ENCODE data around the gene HGF.

The HGF gene

DNA sequence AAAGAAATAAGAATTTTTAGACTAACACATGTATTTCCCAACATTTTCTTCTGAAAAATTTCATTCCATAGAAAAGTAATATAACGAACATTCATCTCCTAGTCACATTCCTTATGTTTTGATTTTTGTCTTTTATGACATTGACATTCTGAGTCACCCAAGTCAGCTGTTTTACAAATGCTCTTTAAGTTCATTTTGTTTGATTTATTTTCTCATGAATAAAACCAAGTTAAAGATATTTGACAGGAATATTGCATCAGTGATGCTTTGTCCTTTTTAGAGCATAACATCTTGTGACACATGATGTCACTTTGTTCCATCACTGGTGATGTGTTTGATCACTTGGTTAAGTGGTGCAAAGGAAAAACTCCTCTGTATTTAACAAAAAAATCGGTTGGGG lies 48.4 kb downstream of the HGF start:
- Mint-ChIP-seq H3K4me1 (no peaks in the 10 kb centered on the region), H3K36me3 (ENCODE audit: low read depth) (peaks cover 4% of the 10 kb centered on the region), H3K4me3 (no peak overlapping the region), H3K27ac (no peak overlapping the region), H3K27me3 (ENCODE audit: low read depth) (no peaks in the 10 kb centered on the region), H3K9me3 (no peaks in the 10 kb centered on the region)
- TF ChIP-seq, protein P1, sequence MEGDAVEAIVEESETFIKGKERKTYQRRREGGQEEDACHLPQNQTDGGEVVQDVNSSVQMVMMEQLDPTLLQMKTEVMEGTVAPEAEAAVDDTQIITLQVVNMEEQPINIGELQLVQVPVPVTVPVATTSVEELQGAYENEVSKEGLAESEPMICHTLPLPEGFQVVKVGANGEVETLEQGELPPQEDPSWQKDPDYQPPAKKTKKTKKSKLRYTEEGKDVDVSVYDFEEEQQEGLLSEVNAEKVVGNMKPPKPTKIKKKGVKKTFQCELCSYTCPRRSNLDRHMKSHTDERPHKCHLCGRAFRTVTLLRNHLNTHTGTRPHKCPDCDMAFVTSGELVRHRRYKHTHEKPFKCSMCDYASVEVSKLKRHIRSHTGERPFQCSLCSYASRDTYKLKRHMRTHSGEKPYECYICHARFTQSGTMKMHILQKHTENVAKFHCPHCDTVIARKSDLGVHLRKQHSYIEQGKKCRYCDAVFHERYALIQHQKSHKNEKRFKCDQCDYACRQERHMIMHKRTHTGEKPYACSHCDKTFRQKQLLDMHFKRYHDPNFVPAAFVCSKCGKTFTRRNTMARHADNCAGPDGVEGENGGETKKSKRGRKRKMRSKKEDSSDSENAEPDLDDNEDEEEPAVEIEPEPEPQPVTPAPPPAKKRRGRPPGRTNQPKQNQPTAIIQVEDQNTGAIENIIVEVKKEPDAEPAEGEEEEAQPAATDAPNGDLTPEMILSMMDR (IDR thresholded peaks at IDR 0.05; ENCODE audit: unreplicated experiment in 3 of 3): no peak

DNA sequence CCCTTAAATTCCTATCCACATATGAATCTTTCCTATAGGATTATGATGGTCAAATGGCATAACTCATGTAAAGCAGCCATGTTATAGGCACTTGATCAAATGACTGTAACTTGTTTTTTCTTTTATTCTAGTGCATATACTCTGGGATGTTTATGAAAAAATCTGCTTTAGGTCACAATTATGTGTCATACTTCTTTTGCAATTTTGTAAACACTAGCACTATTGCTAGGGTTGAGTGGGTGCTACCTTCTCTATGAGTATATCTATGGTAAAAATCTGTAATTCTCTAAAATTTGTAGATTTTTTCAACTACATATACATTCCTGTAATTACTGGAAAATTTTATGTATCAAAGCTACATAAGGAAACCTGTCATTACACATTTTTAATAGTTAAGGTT lies 50.0 kb downstream of the HGF start:
- Mint-ChIP-seq H3K9me3 (no peaks in the 10 kb centered on the region), H3K4me1 (no peaks in the 10 kb centered on the region), H3K36me3 (ENCODE audit: low read depth) (peaks cover 2% of the 10 kb centered on the region), H3K4me3 (no peak overlapping the region), H3K27ac (no peak overlapping the region), H3K27me3 (ENCODE audit: low read depth) (no peaks in the 10 kb centered on the region)
- TF ChIP-seq, protein P1 (IDR thresholded peaks at IDR 0.05; ENCODE audit: unreplicated experiment in 3 of 3): no peak

DNA sequence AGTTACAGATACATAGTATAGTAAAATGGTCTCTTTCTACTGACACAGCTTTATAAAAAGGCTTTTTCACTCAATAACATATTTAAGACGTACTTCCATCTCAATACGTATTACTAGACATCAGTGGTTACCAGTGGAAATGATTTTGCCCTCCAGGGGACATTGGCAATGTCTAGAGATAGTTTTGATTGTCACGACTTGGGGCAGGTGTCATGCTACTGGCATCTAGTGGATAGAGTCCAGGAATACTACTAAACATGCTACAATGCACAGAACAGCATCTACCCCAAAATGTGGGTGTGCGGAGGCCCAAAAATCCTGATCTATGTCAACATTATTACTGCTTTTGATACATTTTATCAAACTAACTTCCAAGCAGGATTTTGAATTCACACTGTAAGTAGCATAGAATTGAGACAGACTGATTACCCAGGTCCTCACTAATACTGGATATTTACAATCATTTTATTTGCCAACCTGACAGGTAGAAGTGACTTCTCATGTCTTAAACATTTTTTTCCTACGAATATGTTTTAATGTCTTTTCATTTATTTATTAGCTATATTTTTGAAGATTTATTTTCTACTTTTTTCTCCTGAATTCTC lies 53.8 kb downstream of the HGF start:
- Mint-ChIP-seq H3K27me3 (ENCODE audit: low read depth) (no peaks in the 10 kb centered on the region), H3K9me3 (no peaks in the 10 kb centered on the region), H3K27ac (no peak overlapping the region), H3K4me3 (no peak overlapping the region), H3K4me1 (no peaks in the 10 kb centered on the region), H3K36me3 (ENCODE audit: low read depth) (no peaks in the 10 kb centered on the region)
- TF ChIP-seq, protein P1 (IDR thresholded peaks at IDR 0.05; ENCODE audit: unreplicated experiment in 3 of 3): peak in 2 of 3 experiments; percentile 13 to 16

DNA sequence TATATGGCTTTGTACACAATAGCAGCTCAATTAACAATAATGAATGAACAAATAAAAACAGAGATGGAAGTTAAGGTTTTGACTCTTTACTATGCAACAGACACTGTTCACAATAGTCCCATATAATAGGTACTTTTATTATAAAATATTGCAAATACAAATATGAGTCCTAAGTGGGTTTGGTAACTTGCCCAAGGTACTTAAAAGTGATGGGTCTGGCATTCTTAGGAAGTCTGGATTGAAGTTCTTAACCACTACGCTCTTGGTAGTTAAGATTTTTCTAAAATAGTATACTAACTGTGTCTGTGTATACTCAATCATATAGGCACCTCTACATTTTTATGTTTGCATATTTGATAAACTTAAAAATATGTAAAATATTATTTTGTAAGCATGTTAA lies 55.5 kb downstream of the HGF start:
- no peaks in the 10 kb centered on the region for H3K36me3 Mint-ChIP-seq (ENCODE audit: low read depth)
- TF ChIP-seq, protein P1 (IDR thresholded peaks at IDR 0.05; ENCODE audit: unreplicated experiment in 3 of 3): no peak
- peaks cover 3% of the 10 kb centered on the region for H3K27me3 Mint-ChIP-seq (ENCODE audit: low read depth)
- no peaks in the 10 kb centered on the region for H3K4me1 Mint-ChIP-seq
- H3K4me3 Mint-ChIP-seq: no peak overlapping the region
- H3K27ac Mint-ChIP-seq: no peak overlapping the region
- H3K9me3 Mint-ChIP-seq: no peaks in the 10 kb centered on the region

DNA sequence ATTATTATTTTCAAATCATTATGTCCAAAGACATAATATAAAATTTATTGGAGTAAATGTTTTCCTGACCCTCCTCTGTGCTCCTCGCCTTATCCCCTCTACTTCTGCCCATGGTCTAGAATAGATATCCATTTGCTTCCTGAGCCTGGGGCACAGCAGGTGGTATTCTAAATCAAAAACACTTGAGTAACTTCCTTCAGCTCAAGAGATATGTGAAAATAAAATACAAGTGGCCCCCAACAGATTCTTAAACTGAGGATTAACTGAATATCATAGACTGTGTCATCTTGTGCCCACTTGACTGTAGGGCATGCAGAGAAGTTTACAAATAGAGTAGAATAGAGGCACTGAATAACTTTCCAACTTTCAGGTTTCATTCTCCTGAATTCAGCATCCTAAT lies 59.1 kb downstream of the HGF start:
- H3K27ac Mint-ChIP-seq: no peak overlapping the region
- TF ChIP-seq, protein P1 (IDR thresholded peaks at IDR 0.05; ENCODE audit: unreplicated experiment in 3 of 3): no peak
- no peaks in the 10 kb centered on the region for H3K36me3 Mint-ChIP-seq (ENCODE audit: low read depth)
- peaks cover 15% of the 10 kb centered on the region for H3K4me1 Mint-ChIP-seq
- peaks cover 3% of the 10 kb centered on the region for H3K27me3 Mint-ChIP-seq (ENCODE audit: low read depth)
- no peak overlapping the region for H3K4me3 Mint-ChIP-seq
- no peaks in the 10 kb centered on the region for H3K9me3 Mint-ChIP-seq

DNA sequence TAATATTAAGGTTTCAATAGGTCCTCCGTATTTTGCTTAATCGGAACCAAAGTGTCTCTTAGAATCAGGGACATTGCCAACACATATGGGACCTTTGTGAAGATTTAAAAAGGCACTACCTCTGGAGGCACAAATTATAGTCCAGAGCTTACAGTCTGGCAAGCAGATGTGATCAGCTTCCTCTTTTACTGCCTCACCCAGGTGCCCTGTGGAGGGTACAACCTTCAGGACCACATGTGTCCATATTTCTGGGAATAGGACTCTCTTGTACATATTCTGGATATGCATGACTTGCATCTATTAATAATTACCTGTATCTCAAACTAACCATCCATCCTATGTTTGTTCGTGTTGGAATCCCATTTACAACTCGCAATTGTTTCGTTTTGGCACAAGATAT lies 60.0 kb downstream of the HGF start:
- TF ChIP-seq, protein P1 (IDR thresholded peaks at IDR 0.05; ENCODE audit: unreplicated experiment in 3 of 3): no peak
- H3K4me1 Mint-ChIP-seq: peaks cover 15% of the 10 kb centered on the region
- H3K36me3 Mint-ChIP-seq (ENCODE audit: low read depth): no peaks in the 10 kb centered on the region
- no peak overlapping the region for H3K27ac Mint-ChIP-seq
- no peaks in the 10 kb centered on the region for H3K9me3 Mint-ChIP-seq
- H3K4me3 Mint-ChIP-seq: no peak overlapping the region
- H3K27me3 Mint-ChIP-seq (ENCODE audit: low read depth): peaks cover 3% of the 10 kb centered on the region
